ENCODE data around the gene FBXW12.

The FBXW12 gene

GRCh38 chr3:48437812-48438211 is 65.8 kb downstream of the FBXW12 start:
- DNase-seq, result no peak

GRCh38 chr3:48439820-48440589 is 68.0 kb downstream of the FBXW12 start, which contains the start of the genes CCDC51 and TMA7:
Gene CCDC51, minus strand, starts transcription at chr3:48440119. Its CDS starts 4,991 bp downstream, at chr3:48435128.
Gene TMA7, plus strand, starts transcription at chr3:48440257. Its CDS starts 40 bp downstream, at chr3:48440297.
- DNase-seq, result peak; percentile 97

- DNase-seq, result no peak
Observed at GRCh38 chr3:48440590-48440958, 68.6 kb downstream of the FBXW12 start.

GRCh38 chr3:48441940-48442339 is 69.9 kb downstream of the FBXW12 start:
- DNase-seq, result no peak

Data from CD4-positive, alpha-beta T cell treated with Interleukin-4 for 4 hours (primary cell).